ENCODE data around the gene SLC28A1.
"Not testable (repeated sequence)": the region's sequence is repeated elsewhere in the genome, so short reads cannot be mapped to it uniquely, and the experiment has no call there.

The SLC28A1 gene

DNA sequence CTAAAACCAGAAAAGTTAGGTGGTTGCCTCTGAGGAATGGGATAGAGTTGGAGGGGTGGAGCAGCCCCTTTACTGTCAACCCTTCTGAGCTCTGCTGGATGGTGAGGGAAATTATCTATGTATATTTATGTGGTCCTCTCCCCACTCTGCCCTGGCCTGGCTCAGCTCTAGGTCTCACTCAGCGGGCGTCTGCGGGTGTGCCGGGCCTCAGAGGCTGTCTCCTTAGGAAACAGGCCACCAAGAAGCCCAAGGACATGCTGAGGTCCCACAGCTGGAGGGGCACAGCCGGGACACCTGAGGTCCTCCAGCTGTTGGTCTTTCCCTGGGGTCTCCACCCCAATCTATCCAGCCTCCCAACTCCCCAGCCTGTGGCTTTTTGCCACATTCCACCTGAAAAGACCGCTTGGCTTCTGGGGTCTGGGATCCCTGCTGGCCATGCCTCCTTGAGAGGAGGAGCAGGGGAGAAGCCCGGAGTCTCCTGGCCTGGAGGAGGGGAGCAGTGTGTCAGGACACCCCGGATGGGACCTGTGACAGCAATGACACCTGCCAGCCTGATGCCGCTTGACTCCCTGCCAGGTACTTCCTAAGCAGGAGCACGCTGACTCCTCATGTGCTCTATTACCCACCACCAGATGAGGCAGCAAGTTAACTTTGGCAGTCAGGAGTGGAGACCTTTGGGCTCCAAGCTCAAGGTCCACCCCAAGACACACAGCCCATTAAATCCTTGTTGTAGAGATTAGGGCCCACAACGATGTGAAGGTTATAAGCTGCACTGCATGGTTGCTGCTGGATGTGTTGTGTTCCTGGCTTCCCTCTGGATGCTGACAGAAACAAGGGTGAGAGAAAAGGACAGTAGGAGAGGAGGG is at the start of gene SLC28A1:
SLC28A1 (plus strand) TSS at position 747 of the 866 bp plus-strand sequence. CDS start 3,099 bp downstream, outside the sequence.
- DNase-seq (ENCODE audit: low read depth in 2 of 2, low spot score in 1 of 2) = no peak

GRCh38 chr15:84834969-84835368 is 49.5 kb upstream of the SLC28A1 start:
- DNase-seq (ENCODE audit: low read depth in 2 of 2, low spot score in 1 of 2) = no peak

DNA sequence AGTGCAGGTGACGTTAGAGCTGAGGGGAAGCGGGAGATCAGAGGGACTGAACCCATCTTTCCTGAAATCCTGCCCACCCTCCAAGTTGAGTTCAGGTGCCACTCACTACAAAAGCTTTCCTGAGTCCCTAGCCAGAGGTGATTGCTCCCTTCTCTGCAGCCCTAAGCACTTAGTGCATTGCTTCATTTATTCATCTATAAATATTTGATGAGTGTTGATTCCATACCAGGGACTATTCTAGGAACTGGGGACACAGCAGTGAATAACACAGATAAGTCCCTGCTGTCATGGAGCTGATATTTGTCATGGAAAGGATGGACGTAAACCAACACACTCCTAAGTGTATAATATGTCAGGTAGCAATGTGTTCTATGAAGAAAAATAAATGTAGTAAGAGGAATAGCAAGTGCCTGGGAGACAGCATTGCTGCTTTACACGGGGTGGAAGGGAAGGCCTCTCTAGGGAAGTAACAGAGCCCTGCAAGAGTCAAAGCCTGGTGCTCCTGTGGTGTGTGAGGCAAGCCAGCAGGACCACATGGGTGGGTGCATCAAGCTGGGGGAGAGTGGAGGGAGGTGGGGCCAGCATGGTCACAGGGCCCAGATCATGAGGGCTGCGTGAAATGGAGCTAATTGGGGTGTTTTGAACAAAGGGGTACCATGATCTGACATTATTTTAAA is 48.7 kb upstream of the SLC28A1 start:
- DNase-seq (ENCODE audit: low read depth in 2 of 2, low spot score in 1 of 2) = no peak

DNA sequence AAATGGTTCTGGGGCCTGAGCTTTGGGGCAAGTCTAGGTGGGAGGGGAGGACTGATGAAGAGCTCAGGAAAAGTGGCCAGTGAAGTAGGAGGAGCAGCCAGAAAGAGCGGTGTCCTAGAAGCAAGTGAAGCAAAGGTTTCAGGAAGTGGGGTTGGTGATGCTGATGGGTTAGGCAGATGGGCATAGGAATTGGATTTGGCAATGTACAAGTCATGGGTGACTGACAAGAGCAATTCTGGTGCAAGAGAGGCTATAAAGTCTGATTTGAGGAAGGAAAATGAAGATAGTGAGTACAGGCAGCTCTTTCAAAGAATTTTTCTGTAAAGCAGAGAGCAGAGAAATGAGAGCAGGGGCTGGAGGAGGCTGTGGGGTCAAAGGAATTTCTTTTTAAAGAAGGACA is 47.6 kb upstream of the SLC28A1 start:
- no peak for DNase-seq (ENCODE audit: low read depth in 2 of 2, low spot score in 1 of 2)

DNA sequence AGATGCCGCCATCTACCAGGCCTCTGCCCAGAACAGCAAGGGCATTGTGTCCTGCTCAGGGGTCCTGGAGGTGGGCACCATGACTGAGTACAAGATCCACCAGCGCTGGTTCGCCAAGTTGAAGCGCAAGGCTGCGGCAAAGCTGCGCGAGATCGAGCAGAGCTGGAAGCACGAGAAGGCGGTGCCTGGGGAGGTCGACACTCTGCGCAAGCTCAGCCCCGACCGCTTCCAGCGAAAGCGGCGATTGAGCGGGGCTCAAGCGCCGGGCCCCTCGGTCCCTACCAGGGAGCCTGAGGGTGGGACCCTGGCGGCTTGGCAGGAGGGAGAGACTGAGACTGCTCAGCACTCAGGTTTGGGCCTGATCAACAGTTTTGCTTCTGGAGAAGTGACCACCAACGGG is 44.7 kb upstream of the SLC28A1 start:
- no peak for DNase-seq (ENCODE audit: low read depth in 2 of 2, low spot score in 1 of 2)

DNA sequence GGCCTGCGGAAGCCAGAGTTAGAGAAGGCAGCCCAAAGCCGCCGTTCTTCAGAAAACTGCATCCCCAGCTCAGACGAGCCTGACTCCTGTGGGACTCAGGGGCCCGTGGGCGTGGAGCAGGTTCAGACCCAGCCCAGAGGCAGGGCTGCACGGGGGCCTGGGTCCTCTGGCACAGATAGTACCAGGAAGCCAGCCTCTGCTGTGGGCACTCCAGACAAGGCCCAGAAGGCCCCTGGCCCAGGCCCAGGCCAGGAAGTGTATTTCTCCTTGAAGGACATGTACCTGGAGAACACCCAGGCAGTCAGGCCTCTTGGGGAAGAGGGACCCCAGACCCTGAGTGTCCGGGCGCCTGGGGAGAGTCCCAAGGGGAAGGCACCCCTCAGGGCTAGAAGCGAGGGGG is 44.2 kb upstream of the SLC28A1 start:
- no peak for DNase-seq (ENCODE audit: low read depth in 2 of 2, low spot score in 1 of 2)

- DNase-seq (ENCODE audit: low read depth in 2 of 2, low spot score in 1 of 2) = no peak
These were observed 43.6 kb upstream of the SLC28A1 start for GRCh38 chr15:84840741-84841429.

GRCh38 chr15:84842781-84843180 is 41.7 kb upstream of the SLC28A1 start:
- DNase-seq (ENCODE audit: low read depth in 2 of 2, low spot score in 1 of 2) = no peak

- no peak for DNase-seq (ENCODE audit: low read depth in 2 of 2, low spot score in 1 of 2)
These were observed 39.5 kb upstream of the SLC28A1 start for GRCh38 chr15:84844964-84845363.

DNA sequence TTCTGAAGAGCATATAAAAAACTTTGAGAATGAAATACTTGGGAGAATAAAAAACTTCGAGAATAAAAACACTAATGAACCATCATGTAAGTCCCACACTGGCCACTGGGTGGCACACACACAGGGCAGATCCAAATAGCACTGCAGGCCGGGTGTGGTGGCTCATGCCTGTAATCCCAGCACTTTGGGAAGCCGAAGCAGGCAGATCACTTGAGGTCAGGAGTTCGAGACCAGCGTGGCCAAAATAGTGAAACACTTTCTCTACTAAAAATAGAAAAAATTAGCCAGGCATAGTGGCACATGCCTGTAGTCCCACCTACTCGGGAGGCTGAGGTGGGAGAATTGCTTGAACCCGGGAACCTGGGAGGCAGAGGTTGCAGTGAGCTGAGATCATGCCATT is 38.8 kb upstream of the SLC28A1 start:
- DNase-seq (ENCODE audit: low read depth in 2 of 2, low spot score in 1 of 2) = not testable (repeated sequence)

DNA sequence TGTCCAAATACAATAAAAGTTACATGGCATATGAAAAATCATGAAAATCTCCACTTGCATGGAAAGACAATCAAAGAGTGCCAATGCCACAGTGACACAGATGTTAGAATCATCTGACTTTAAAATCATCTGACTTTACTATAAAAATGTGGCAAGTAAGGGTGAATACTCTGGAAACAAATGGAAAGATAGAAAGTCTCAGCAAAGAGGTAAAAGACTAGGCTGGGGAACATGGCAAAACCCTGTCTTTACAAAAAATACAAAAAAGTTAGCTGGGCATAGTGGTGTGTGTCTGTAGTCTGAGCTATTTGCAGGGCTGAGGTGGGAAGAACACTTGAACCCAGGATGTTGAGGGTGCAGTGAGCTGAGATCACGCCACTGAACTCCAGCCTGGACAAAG is 38.2 kb upstream of the SLC28A1 start:
- no peak for DNase-seq (ENCODE audit: low read depth in 2 of 2, low spot score in 1 of 2)

- no peak for DNase-seq (ENCODE audit: low read depth in 2 of 2, low spot score in 1 of 2)
These were observed 37.1 kb upstream of the SLC28A1 start for GRCh38 chr15:84847382-84847781.

- DNase-seq (ENCODE audit: low read depth in 2 of 2, low spot score in 1 of 2) = no peak
These were observed 32.2 kb upstream of the SLC28A1 start for GRCh38 chr15:84852212-84852611.

DNA sequence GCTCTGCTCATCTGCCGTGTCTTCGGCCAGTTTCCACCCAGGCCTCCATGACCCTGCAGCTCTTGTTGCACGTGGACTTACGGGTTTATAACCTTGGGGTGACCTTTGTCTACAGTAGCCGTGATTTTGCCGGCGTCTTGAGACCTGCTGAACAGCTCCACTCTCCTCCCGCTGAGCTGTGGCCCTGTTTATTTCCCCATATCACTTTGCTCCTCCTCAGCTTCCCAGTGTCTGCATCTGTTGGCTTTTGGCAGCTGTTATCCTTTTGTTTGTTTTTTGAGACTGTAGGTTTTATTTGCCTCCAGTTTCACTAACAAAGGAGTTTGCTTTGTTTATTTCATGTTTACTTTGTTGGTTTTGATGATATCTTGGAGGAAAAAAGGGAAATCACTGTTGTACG is 29.3 kb upstream of the SLC28A1 start:
- DNase-seq (ENCODE audit: low read depth in 2 of 2, low spot score in 1 of 2) = no peak

DNA sequence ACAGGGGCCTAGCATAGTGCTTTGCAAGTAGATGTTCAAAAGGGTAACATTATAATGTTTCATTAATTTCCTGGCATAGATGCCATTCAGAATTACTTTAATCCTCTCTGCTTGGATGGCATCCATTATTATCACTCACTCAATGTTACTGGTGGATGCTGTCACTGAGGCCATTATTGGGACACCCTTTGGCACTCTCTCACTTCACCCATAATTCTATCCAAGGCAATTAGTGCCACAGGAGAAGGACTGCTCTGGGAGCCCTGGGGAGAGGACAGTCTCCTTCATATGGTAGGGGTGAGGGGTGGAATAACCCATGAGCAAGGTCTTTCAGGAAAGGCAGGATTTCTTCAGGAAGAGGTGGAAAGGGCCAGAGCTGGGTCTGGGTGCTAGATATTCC is 28.7 kb upstream of the SLC28A1 start:
- DNase-seq (ENCODE audit: low read depth in 2 of 2, low spot score in 1 of 2) = no peak

DNA sequence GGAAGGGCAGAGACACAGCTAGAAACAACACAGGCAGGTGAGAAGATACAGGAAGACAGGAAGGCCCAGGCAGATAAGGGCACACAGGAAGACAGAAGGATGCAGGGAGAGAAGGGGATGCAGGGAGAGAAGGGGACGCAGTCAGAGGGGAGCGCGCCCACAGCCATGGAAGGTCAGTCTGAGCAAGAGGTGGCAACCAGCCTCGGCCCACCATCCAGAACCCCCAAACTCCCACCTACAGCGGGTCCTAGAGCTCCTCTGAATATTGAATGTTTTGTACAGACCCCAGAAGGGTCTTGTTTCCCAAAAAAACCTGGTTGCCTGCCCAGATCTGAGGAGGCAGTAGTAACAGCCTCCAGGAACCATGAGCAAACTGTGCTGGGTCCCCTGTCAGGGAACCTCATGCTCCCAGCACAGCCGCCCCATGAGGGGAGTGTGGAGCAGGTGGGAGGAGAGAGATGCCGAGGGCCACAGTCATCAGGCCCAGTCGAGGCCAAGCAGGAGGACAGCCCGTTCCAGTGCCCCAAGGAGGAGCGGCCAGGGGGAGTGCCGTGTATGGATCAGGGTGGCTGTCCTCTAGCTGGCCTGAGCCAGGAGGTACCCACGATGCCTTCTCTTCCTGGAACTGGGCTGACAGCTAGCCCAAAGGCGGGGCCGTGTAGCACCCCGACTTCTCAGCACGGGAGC is 27.6 kb upstream of the SLC28A1 start:
- no peak for DNase-seq (ENCODE audit: low read depth in 2 of 2, low spot score in 1 of 2)

DNA sequence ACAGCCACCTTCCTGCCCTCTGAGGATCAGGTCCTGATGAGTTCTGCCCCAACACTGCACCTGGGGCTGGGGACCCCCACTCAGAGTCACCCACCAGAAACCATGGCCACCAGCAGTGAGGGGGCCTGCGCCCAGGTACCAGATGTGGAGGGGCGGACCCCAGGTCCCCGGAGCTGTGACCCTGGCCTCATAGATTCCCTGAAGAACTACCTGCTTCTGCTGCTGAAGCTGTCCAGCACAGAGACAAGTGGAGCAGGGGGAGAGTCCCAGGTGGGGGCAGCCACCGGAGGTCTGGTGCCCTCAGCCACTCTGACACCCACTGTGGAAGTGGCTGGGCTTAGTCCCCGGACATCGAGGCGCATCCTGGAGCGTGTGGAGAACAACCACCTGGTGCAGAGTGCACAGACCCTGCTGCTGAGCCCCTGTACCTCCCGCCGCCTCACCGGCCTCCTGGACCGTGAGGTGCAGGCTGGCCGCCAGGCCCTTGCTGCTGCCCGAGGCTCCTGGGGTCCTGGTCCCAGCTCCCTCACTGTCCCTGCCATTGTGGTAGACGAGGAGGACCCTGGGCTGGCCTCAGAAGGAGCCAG is 27.0 kb upstream of the SLC28A1 start:
- no peak for DNase-seq (ENCODE audit: low read depth in 2 of 2, low spot score in 1 of 2)

GRCh38 chr15:84858231-84858630 is 26.2 kb upstream of the SLC28A1 start:
- no peak for DNase-seq (ENCODE audit: low read depth in 2 of 2, low spot score in 1 of 2)

- no peak for DNase-seq (ENCODE audit: low read depth in 2 of 2, low spot score in 1 of 2)
These were observed 25.3 kb upstream of the SLC28A1 start for GRCh38 chr15:84859144-84859543.

- DNase-seq (ENCODE audit: low read depth in 2 of 2, low spot score in 1 of 2) = no peak
These were observed 24.8 kb upstream of the SLC28A1 start for GRCh38 chr15:84859651-84860050.

- DNase-seq (ENCODE audit: low read depth in 2 of 2, low spot score in 1 of 2) = no peak
These were observed 22.7 kb upstream of the SLC28A1 start for GRCh38 chr15:84861781-84862180.
